T-cell (primary cell): ENCODE measurements around the gene NELFB. TPM values are rescaled to one million over a fixed set of nuclear protein-coding genes. Genes with fewer than 3 reads are reported as not detected.

ENCODE experiments used
- ATAC-seq, 4 experiments: fragments of 200-7000 bp in 3 of 4; fragments of 150-1000 bp in 1 of 4; cut with Tn5 transposase; replicated peaks in 1 of 4; 1 replicate in 3 of 4; 2 replicates in 1 of 4; pipeline ENCODE4 v1.10.0; 2021; ENCODE audit warnings: moderate library complexity in 3 of 4, mild to moderate bottlenecking in 2 of 4, moderate number of reproducible peaks in 1 of 4
- CTCF ChIA-PET, 2 donors: fragments of 300-600 bp; sonication (Branson Sonifier 250); formaldehyde crosslinking; loops; one replicate each; lab custom pipeline; 2022; ENCODE audit warnings: antibody characterized with exemption in 2 of 2; lab: Charles Lee
- POLR2A ChIA-PET, 2 donors: fragments of 300-600 bp; sonication (Branson Sonifier 250); formaldehyde crosslinking; loops; one replicate each; lab custom pipeline; 2022; ENCODE audit warnings: antibody characterized with exemption in 2 of 2; lab: Charles Lee
- DNase-seq, 35 experiments: peaks; one replicate each; pipeline versions ENCODE4 v3.0.0 to v3.0.0-alpha.2; 2013 to 2023
- H3K27ac ChIP-seq: one replicate; pipeline ENCODE4 v1.5.1; 2013; ENCODE audit warnings: low read length
- H3K27me3 ChIP-seq, 2 experiments: replicated peaks in 1 of 2; 1 replicate in 1 of 2; 2 replicates in 1 of 2; pipeline versions ENCODE4 v1.6.1 to v1.7.0; 2013; ENCODE audit warnings: low read length in 1 of 2, mixed read lengths in 1 of 2; ENCODE audit not compliant: control insufficient read depth in 2 of 2, insufficient read depth in 2 of 2; ENCODE audit errors: extremely low read depth in 1 of 2
- H3K36me3 ChIP-seq, 2 donors: 1 replicate in 1 of 2; 2 replicates in 1 of 2; pipeline versions ENCODE4 v1.6.1 to v1.7.0; 2013; ENCODE audit warnings: low read length in 1 of 2; ENCODE audit not compliant: control insufficient read depth in 2 of 2, insufficient read depth in 1 of 2; ENCODE audit errors: extremely low read depth in 1 of 2
- H3K4me1 ChIP-seq, 2 experiments: 1 replicate in 1 of 2; 2 replicates in 1 of 2; pipeline versions ENCODE4 v1.6.1 to v1.7.0; 2013; ENCODE audit warnings: low read length in 2 of 2, mixed read lengths in 1 of 2; ENCODE audit not compliant: insufficient read depth in 2 of 2, control insufficient read depth in 1 of 2; ENCODE audit errors: extremely low read depth in 1 of 2
- H3K4me3 ChIP-seq, 2 donors: 1 replicate in 1 of 2; 2 replicates in 1 of 2; pipeline versions ENCODE4 v1.5.1 to v1.7.0; 2013; ENCODE audit warnings: mild to moderate bottlenecking in 2 of 2, low read length in 1 of 2, moderate library complexity in 1 of 2; ENCODE audit not compliant: control insufficient read depth in 1 of 2; ENCODE audit errors: extremely low read depth in 1 of 2
- H3K9me3 ChIP-seq: 2 replicates; pipeline ENCODE4 v1.7.0; 2013
- H3K27ac Mint-ChIP-seq, 2 donors: one replicate each; pipeline ENCODE4 v1.8.0; 2020 to 2021; ENCODE audit warnings: mild to moderate bottlenecking in 2 of 2, mixed read lengths in 2 of 2
- H3K27me3 Mint-ChIP-seq, 2 donors: one replicate each; pipeline ENCODE4 v1.8.0; 2021 to 2022; ENCODE audit warnings: mixed read lengths in 2 of 2
- H3K36me3 Mint-ChIP-seq: one replicate; pipeline ENCODE4 v1.8.0; 2021; ENCODE audit warnings: mixed read lengths
- H3K4me1 Mint-ChIP-seq, 3 donors: one replicate each; pipeline ENCODE4 v1.8.0; 2020 to 2022; ENCODE audit warnings: mixed read lengths in 3 of 3, mild to moderate bottlenecking in 1 of 3
- H3K4me3 Mint-ChIP-seq, 3 donors: one replicate each; pipeline ENCODE4 v1.8.0; 2020 to 2022; ENCODE audit warnings: mild to moderate bottlenecking in 3 of 3, mixed read lengths in 3 of 3, moderate library complexity in 3 of 3
- H3K9me3 Mint-ChIP-seq, 3 donors: one replicate each; pipeline ENCODE4 v1.8.0; 2020 to 2022; ENCODE audit warnings: mixed read lengths in 3 of 3
- WGBS: methylation state at CpG from one replicate; pipeline ENCODE4 v1.1.5; 2013; ENCODE audit warnings: missing lambda C conversion rate; ENCODE audit not compliant: insufficient coverage; 5-methylcytosine and 5-hydroxymethylcytosine counted together
- total RNA-seq, 35 experiments: library from RNA in 6 of 35; stranded (reverse) in 6 of 35; fragments of 120-200 nt in 1 of 35; gene quantifications; one replicate each; pipeline versions ENCODE4 v1.2.1 to v1.2.4 and lab custom pipeline; 2013 to 2026

The NELFB gene
- total RNA-seq, 5 donors from 2014 or later (not counting 1 experiment from before 2014, with no cell fraction given), result 36.1 to 62.2 (median 58.8) TPM

DNA sequence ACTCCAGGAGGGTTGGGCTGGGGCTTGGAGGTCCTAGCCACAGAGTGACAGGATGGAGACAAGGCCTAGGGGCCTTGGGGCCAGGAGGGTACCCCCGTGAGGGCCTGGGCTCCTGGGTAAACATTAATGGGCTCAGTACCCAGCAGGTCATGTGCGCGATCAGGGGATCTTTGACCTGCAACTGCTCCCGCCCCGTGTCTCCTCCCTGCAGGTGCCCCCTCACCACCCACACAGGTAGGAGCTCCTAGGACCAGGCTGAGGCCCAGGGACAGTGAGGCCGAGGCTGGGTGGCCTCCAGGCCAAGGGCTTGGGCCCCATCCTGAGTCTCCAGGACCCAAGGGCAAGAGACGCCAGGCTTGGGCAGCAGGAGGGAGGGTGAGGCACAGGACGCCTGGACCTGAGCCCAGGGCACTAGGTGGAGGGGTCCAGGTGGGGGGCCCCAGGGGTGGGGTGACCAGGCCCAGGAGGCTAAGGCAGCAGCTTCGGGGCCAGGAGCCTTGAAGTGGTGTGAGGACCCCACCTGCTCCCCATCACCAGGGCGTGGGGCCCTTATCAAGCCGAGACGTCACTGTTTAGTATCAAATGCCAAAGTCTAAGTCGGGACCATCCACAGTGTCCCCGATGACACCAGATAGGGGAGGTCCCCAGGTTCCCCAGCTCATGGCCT, 24.3 kb upstream of the NELFB start, which contains the start of gene SLC34A3:
SLC34A3 (plus strand) TSS at position 197 of the 667 bp plus-strand sequence. CDS start 802 bp downstream, outside the sequence.
- Mint-ChIP-seq H3K27me3 (peaks cover 4 to 17% of the 10 kb centered on the region in 2 donors), H3K4me1 (peaks cover 2 to 10% (median 6%) of the 10 kb centered on the region in 3 donors), H3K4me3 (no peak within 1 kb of the TSS), H3K27ac (no peak within 1 kb of the TSS), H3K36me3 (no peaks in the 10 kb centered on the region), H3K9me3 (no peaks in the 10 kb centered on the region)
- WGBS, result 77% methylated on average over 6 of the region's 14 CpGs
- Histone ChIP-seq H3K9me3 (no peaks in the 10 kb centered on the region), H3K36me3 (no peaks in the 10 kb centered on the region), H3K27me3 (peaks cover 0 to 81% of the 10 kb centered on the region in 2 experiments), H3K4me1 (peaks cover 0 to 12% of the 10 kb centered on the region in 2 experiments), H3K4me3 (no peak within 1 kb of the TSS), H3K27ac (no peak within 1 kb of the TSS)
- ATAC-seq (no peak), DNase-seq (no peak)
- ChIA-PET CTCF (no interaction called here), POLR2A (no interaction called here)

DNA sequence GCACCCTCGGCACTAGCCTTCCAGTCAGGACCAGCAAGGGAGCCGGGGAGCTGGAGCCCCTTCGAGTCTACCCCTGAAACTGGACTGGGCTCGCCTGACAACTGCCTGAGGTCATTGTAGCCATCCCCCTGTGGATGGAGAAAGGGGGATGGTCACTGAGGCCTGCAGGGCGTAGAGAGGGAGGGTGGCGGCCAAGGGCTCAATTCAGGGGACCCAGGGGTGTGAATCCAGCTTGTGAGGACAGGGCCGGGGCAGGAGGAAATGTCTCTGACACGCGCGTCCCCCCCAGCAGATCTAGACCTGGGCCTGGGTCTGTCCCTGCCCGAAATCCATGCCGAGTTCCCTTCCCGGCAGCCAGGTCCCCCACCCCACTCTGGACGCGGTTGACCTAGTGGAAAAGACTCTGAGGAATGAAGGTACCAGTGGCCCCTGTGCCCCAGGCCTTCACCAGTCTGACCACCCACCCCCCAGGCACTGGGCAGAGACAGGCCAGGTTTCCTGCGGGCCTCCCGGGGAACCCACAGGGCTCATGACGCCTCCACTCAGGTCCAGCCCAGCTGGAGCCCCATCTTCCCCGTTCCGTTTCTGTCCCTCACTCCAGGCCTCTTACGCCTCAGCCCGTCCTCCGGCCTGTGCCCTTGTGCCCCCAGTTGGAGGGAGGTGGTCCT, 23.6 kb upstream of the NELFB start:
- 85% methylated on average over 11 of the region's 23 CpGs for WGBS
- H3K9me3 ChIP-seq, result no peaks in the 10 kb centered on the region
- no peaks in the 10 kb centered on the region for H3K36me3 Mint-ChIP-seq
- no peak for ATAC-seq
- peaks cover 0 to 80% of the 10 kb centered on the region in 2 experiments for H3K27me3 ChIP-seq
- H3K36me3 ChIP-seq, result no peaks in the 10 kb centered on the region
- CTCF ChIA-PET, result no interaction called here
- H3K27ac ChIP-seq, result no peak overlapping the region
- no peak overlapping the region for H3K4me3 ChIP-seq
- POLR2A ChIA-PET, result no interaction called here
- H3K4me1 ChIP-seq, result peaks cover 0 to 17% of the 10 kb centered on the region in 2 experiments
- no peaks in the 10 kb centered on the region for H3K9me3 Mint-ChIP-seq
- no peak overlapping the region for H3K4me3 Mint-ChIP-seq
- peaks cover 2 to 12% (median 6%) of the 10 kb centered on the region in 3 donors for H3K4me1 Mint-ChIP-seq
- no peak for DNase-seq
- no peak overlapping the region for H3K27ac Mint-ChIP-seq
- peaks cover 4 to 17% of the 10 kb centered on the region in 2 donors for H3K27me3 Mint-ChIP-seq

- Mint-ChIP-seq H3K9me3 (no peaks in the 10 kb centered on the region), H3K4me3 (no peak overlapping the region), H3K27me3 (peaks cover 4 to 17% of the 10 kb centered on the region in 2 donors), H3K4me1 (peaks cover 4 to 15% (median 6%) of the 10 kb centered on the region in 3 donors), H3K27ac (no peak overlapping the region), H3K36me3 (no peaks in the 10 kb centered on the region)
- Histone ChIP-seq H3K4me3 (no peak overlapping the region), H3K27me3 (peaks cover 0 to 74% of the 10 kb centered on the region in 2 experiments), H3K27ac (no peak overlapping the region), H3K4me1 (peaks cover 3 to 23% of the 10 kb centered on the region in 2 experiments), H3K9me3 (no peaks in the 10 kb centered on the region), H3K36me3 (no peaks in the 10 kb centered on the region)
- ATAC-seq (no peak), DNase-seq (no peak)
- 82% methylated on average over 9 of the region's 10 CpGs for WGBS
- ChIA-PET POLR2A (no interaction called here), CTCF (no interaction called here)
Measured at GRCh38 chr9:137232101-137232500, 23.0 kb upstream of the NELFB start.

DNA sequence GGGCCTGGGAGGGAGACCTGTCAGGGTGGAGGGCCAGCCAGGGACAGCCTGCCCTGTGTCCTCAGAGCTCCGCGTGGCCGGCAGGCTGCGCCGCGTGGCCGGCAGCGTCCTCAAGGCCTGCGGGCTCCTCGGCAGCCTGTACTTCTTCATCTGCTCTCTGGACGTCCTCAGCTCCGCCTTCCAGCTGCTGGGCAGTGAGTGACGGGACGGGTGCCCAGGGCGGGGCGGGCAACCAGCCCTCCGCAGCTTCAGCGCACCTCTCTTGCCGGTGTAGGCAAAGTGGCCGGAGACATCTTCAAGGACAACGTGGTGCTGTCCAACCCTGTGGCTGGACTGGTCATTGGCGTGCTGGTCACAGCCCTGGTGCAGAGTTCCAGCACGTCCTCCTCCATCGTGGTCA, 22.6 kb upstream of the NELFB start:
- Histone ChIP-seq H3K4me3 (no peak overlapping the region), H3K4me1 (peaks cover 3 to 23% of the 10 kb centered on the region in 2 experiments), H3K9me3 (no peaks in the 10 kb centered on the region), H3K27ac (no peak overlapping the region), H3K36me3 (no peaks in the 10 kb centered on the region), H3K27me3 (peaks cover 0 to 70% of the 10 kb centered on the region in 2 experiments)
- H3K9me3 Mint-ChIP-seq, result no peaks in the 10 kb centered on the region
- no peak overlapping the region for H3K4me3 Mint-ChIP-seq
- H3K27me3 Mint-ChIP-seq, result peaks cover 3 to 16% of the 10 kb centered on the region in 2 donors
- CTCF ChIA-PET, result interaction anchor here in 1 of 2 donors (0.6 kb wide), 1 partner anchor 41 kb away, joined by 3 read pairs; no protein-coding TSS in a partner anchor
- H3K4me1 Mint-ChIP-seq, result peaks cover 4 to 13% (median 4%) of the 10 kb centered on the region in 3 donors
- H3K27ac Mint-ChIP-seq, result no peak overlapping the region
- POLR2A ChIA-PET, result no interaction called here
- DNase-seq (no peak), ATAC-seq (no peak)
- H3K36me3 Mint-ChIP-seq, result no peaks in the 10 kb centered on the region
- WGBS, result 91% methylated on average over 24 of the region's 24 CpGs

DNA sequence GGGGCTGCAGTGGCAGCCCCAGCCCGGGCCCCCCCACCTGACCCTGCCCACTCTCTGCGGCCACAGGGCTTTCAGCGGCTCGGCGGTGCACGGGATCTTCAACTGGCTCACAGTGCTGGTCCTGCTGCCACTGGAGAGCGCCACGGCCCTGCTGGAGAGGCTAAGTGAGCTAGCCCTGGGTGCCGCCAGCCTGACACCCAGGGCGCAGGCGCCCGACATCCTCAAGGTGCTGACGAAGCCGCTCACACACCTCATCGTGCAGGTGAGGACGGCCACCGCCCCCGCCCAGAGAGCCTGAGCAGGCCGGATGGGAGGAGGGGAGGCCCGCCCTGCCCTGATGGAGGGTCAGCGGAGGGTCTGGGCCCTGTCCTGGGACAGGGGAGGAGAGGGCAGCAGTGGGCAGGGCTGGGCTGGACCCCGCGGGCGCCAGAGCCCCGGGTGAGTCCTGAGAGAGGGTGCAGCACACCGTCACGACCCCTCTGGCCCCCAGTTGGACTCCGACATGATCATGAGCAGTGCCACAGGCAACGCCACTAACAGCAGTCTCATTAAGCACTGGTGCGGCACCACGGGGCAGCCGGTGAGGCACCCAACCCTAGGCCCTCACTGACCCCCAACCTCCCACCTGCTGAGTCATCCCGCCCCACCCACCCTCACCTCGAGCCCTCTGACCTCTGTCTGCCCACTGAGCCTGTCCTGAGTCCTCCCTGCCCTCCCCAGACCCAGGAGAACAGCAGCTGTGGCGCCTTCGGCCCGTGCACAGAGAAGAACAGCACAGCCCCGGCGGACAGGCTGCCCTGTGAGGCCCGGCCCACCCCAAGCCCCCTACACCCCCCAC, 21.8 kb upstream of the NELFB start:
- CTCF ChIA-PET, result interaction anchor here in 1 of 2 donors (0.6 kb wide), 1 partner anchor 42 kb away, joined by 3 read pairs; no protein-coding TSS in a partner anchor
- H3K27me3 Mint-ChIP-seq, result peaks cover 0 to 14% of the 10 kb centered on the region in 2 donors

More for the DNA sequence above, 21.8 kb upstream of the NELFB start:
- no peak for DNase-seq
- Mint-ChIP-seq H3K36me3 (no peaks in the 10 kb centered on the region), H3K4me3 (no peak overlapping the region), H3K27ac (no peak overlapping the region), H3K4me1 (peaks cover 4 to 14% (median 6%) of the 10 kb centered on the region in 3 donors), H3K9me3 (no peaks in the 10 kb centered on the region)
- no peak for ATAC-seq
- peaks cover 3 to 28% of the 10 kb centered on the region in 2 experiments for H3K4me1 ChIP-seq
- H3K4me3 ChIP-seq, result no peak overlapping the region
- no peak overlapping the region for H3K27ac ChIP-seq
- WGBS, result 82% methylated on average over 30 of the region's 40 CpGs
- no peaks in the 10 kb centered on the region for H3K36me3 ChIP-seq
- H3K9me3 ChIP-seq, result no peaks in the 10 kb centered on the region
- POLR2A ChIA-PET, result no interaction called here
- H3K27me3 ChIP-seq, result peaks cover 0 to 65% of the 10 kb centered on the region in 2 experiments
